Mesodermal cell (in vitro differentiated cells): Measurements from ENCODE around the gene RGL2.

ENCODE experiments used
- H3K27ac ChIP-seq: 2 replicates; pipeline ENCODE4 v1.7.0; 2013; ENCODE audit warnings: mild to moderate bottlenecking, low read depth, low read length, moderate library complexity; ENCODE audit not compliant: severe bottlenecking
- H3K36me3 ChIP-seq: 2 replicates; pipeline ENCODE4 v1.7.1; 2013; ENCODE audit warnings: mild to moderate bottlenecking, low read length, moderate library complexity; ENCODE audit not compliant: control insufficient read depth, insufficient read depth
- H3K4me1 ChIP-seq: one replicate; pipeline ENCODE4 v1.7.1; 2013; ENCODE audit warnings: mild to moderate bottlenecking, low read length; ENCODE audit not compliant: insufficient read depth, control insufficient read depth, poor library complexity, severe bottlenecking
- H3K4me3 ChIP-seq: 2 replicates; pipeline ENCODE4 v1.7.0; 2013; ENCODE audit warnings: low read length, control low read depth, mild to moderate bottlenecking; ENCODE audit not compliant: insufficient read depth, poor library complexity, severe bottlenecking; ENCODE audit errors: extremely low read depth
- H3K9me3 ChIP-seq: 2 replicates; pipeline ENCODE4 v1.7.1; 2013; ENCODE audit warnings: mild to moderate bottlenecking, low read length, moderate library complexity; ENCODE audit not compliant: control insufficient read depth
- WGBS, 2 experiments: methylation state at CpG; one replicate each; pipeline ENCODE4 v1.1.5; 2013; ENCODE audit warnings: missing lambda C conversion rate in 2 of 2; ENCODE audit not compliant: insufficient coverage in 2 of 2; 5-methylcytosine and 5-hydroxymethylcytosine counted together

The RGL2 gene

GRCh38 chr6:33316603-33317418 lies 18.1 kb upstream of the RGL2 start:
- H3K27ac ChIP-seq: no peak overlapping the region
- 79 to 82% methylated on average over 14 to 19 of the region's 19 CpGs for WGBS, 2 experiments
- peaks cover 43% of the 10 kb centered on the region for H3K36me3 ChIP-seq
- peaks cover 36% of the 10 kb centered on the region for H3K4me1 ChIP-seq
- no peaks in the 10 kb centered on the region for H3K9me3 ChIP-seq
- H3K4me3 ChIP-seq: peak overlapping the region; percentile 58

- H3K4me1 ChIP-seq: peaks cover 34% of the 10 kb centered on the region
- no peak overlapping the region for H3K27ac ChIP-seq
- WGBS, 2 experiments: 96% methylated on average over 7 to 11 of the region's 17 CpGs
- no peak overlapping the region for H3K4me3 ChIP-seq
- H3K36me3 ChIP-seq: peaks cover 38% of the 10 kb centered on the region
- no peaks in the 10 kb centered on the region for H3K9me3 ChIP-seq
Measured at GRCh38 chr6:33315793-33316602, 17.3 kb upstream of the RGL2 start.

- 92 to 93% methylated on average over 45 to 47 of the region's 47 CpGs for WGBS, 2 experiments
- H3K36me3 ChIP-seq: peaks cover 30% of the 10 kb centered on the region
- H3K27ac ChIP-seq: no peak overlapping the region
- H3K4me1 ChIP-seq: peaks cover 26% of the 10 kb centered on the region
- H3K9me3 ChIP-seq: no peaks in the 10 kb centered on the region
- H3K4me3 ChIP-seq: no peak overlapping the region
Measured at GRCh38 chr6:33314943-33315792, 16.4 kb upstream of the RGL2 start.

GRCh38 chr6:33314515-33314942 lies 15.8 kb upstream of the RGL2 start:
- H3K4me3 ChIP-seq: peak overlapping the region; percentile 62
- H3K4me1 ChIP-seq: peaks cover 21% of the 10 kb centered on the region
- H3K27ac ChIP-seq: peak overlapping the region; percentile 69
- no peaks in the 10 kb centered on the region for H3K9me3 ChIP-seq
- 90% methylated on average over 2 of the region's 10 CpGs; no CpG with 5 or more reads in 1 of the 2 experiments for WGBS, 2 experiments
- peaks cover 27% of the 10 kb centered on the region for H3K36me3 ChIP-seq

- Histone ChIP-seq H3K4me1 (peaks cover 14% of the 10 kb centered on the region), H3K4me3 (peak within 1 kb of the TSS; percentile 62), H3K9me3 (no peaks in the 10 kb centered on the region), H3K36me3 (peaks cover 21% of the 10 kb centered on the region), H3K27ac (peak within 1 kb of the TSS; percentile 69)
- 0% methylated on average over 18 to 32 of the region's 47 CpGs for WGBS, 2 experiments
Measured at GRCh38 chr6:33313709-33314514, 15.2 kb upstream of the RGL2 start, which contains the start of gene TAPBP. Gene TAPBP (minus strand): TSS chr6:33314078. CDS start chr6:33314041, 37 bp downstream.

- H3K27ac ChIP-seq: peak overlapping the region; percentile 69
- WGBS, 2 experiments: 0 to 1% methylated on average over 28 to 33 of the region's 33 CpGs
- peak overlapping the region; percentile 62 for H3K4me3 ChIP-seq
- H3K9me3 ChIP-seq: no peaks in the 10 kb centered on the region
- H3K36me3 ChIP-seq: peaks cover 16% of the 10 kb centered on the region
- peaks cover 9% of the 10 kb centered on the region for H3K4me1 ChIP-seq
Measured at GRCh38 chr6:33313105-33313708, 14.5 kb upstream of the RGL2 start.

- peak overlapping the region; percentile 62 for H3K4me3 ChIP-seq
- H3K36me3 ChIP-seq: peaks cover 16% of the 10 kb centered on the region
- peak overlapping the region; percentile 69 for H3K27ac ChIP-seq
- 6 to 7% methylated on average over 19 to 21 of the region's 29 CpGs for WGBS, 2 experiments
- no peaks in the 10 kb centered on the region for H3K9me3 ChIP-seq
- peaks cover 9% of the 10 kb centered on the region for H3K4me1 ChIP-seq
Measured at GRCh38 chr6:33312361-33313104, 13.8 kb upstream of the RGL2 start.

GRCh38 chr6:33306356-33306755 lies 7.6 kb upstream of the RGL2 start:
- WGBS, 2 experiments: 88 to 90% methylated on average over 3 to 4 of the region's 4 CpGs
- Histone ChIP-seq H3K4me1 (no peaks in the 10 kb centered on the region), H3K4me3 (no peak overlapping the region), H3K36me3 (peaks cover 11% of the 10 kb centered on the region), H3K27ac (no peak overlapping the region), H3K9me3 (no peaks in the 10 kb centered on the region)

GRCh38 chr6:33305052-33305451 lies 6.3 kb upstream of the RGL2 start:
- H3K4me1 ChIP-seq: no peaks in the 10 kb centered on the region
- H3K9me3 ChIP-seq: no peaks in the 10 kb centered on the region
- no peak overlapping the region for H3K4me3 ChIP-seq
- no peak overlapping the region for H3K27ac ChIP-seq
- 86 to 95% methylated on average over 6 to 8 of the region's 8 CpGs for WGBS, 2 experiments
- H3K36me3 ChIP-seq: peaks cover 11% of the 10 kb centered on the region
